ENCODE measurements around the gene SGPP2. TPM values are rescaled to one million over a fixed set of nuclear protein-coding genes. Genes with fewer than 3 reads are reported as not detected.

Gene SGPP2
- total RNA-seq, 1 experiment from 2014 or later: not detected

GRCh38 chr2:222525811-222526210, 101.5 kb downstream of the SGPP2 start:
- H4K8ac ChIP-seq (replicated peaks; ENCODE audit: insufficient read length, low read depth, low read length): no peak overlapping the region
- H3K14ac ChIP-seq (ENCODE audit: insufficient read depth, low read length): no peak overlapping the region
- H3T11ph ChIP-seq (ENCODE audit: low read length): no peak overlapping the region
- no peak overlapping the region for H3K9ac ChIP-seq (ENCODE audit: extremely low read depth, insufficient read length, low read length)
- H2AK5ac ChIP-seq (ENCODE audit: insufficient read length, low read length): no peak overlapping the region
- H2BK20ac ChIP-seq (ENCODE audit: low read depth, low read length, poor library complexity, severe bottlenecking): no peak overlapping the region
- H2BK15ac ChIP-seq (ENCODE audit: low read depth, low read length): no peak overlapping the region
- no peak overlapping the region for H2BK5ac ChIP-seq (ENCODE audit: insufficient read length, low read length)
- no peaks in the 10 kb centered on the region for H3K36me3 Mint-ChIP-seq (ENCODE audit: insufficient read depth in 1 of 3, low read depth in 3 of 3)
- no peak overlapping the region for H3K4me2 ChIP-seq (ENCODE audit: insufficient read depth, insufficient read length, low read length)
- H3K9me3 ChIP-seq (ENCODE audit: control insufficient read depth, low read depth, low read length): no peaks in the 10 kb centered on the region
- no peak overlapping the region for H3K27ac Mint-ChIP-seq
- no peaks in the 10 kb centered on the region for H4K20me1 ChIP-seq (ENCODE audit: control insufficient read depth, insufficient read depth, insufficient read length)
- H3K27me3 ChIP-seq (ENCODE audit: insufficient read depth, low read length): no peaks in the 10 kb centered on the region
- H3K4ac ChIP-seq (ENCODE audit: low read depth, low read length): no peak overlapping the region
- H3K9me3 Mint-ChIP-seq: peaks cover 3% of the 10 kb centered on the region in 2 experiments; a peak in 2 of 5 replicates
- H3K56ac ChIP-seq (ENCODE audit: insufficient read length, low read depth, low read length): no peak overlapping the region
- no peak overlapping the region for H3K4me3 Mint-ChIP-seq
- no CpG with 5 or more reads among the region's 5 CpGs for WGBS (ENCODE audit: extremely low coverage, insufficient read length, low lambda C conversion rate)
- H3K79me1 ChIP-seq (ENCODE audit: insufficient read depth, low read depth, low read length, poor library complexity, severe bottlenecking): no peaks in the 10 kb centered on the region
- H3K23me2 ChIP-seq (ENCODE audit: insufficient read length, low read depth, low read length, poor library complexity, severe bottlenecking): no peaks in the 10 kb centered on the region
- no peaks in the 10 kb centered on the region for H3K4me1 ChIP-seq (ENCODE audit: insufficient read depth, low read length)
- no peak for TF ChIP-seq CTCF (conservative IDR thresholded peaks at IDR 0.05)
- no peak overlapping the region for H3K27ac ChIP-seq (ENCODE audit: insufficient read length, low read depth, low read length)
- no peak overlapping the region for H3K18ac ChIP-seq (ENCODE audit: insufficient read length, low read depth, low read length)
- H3K23ac ChIP-seq (ENCODE audit: insufficient read length, low read depth, low read length): no peak overlapping the region
- H4K91ac ChIP-seq (ENCODE audit: insufficient read length, low read depth, low read length): no peak overlapping the region
- peaks cover 0 to 6% of the 10 kb centered on the region in 2 experiments; a peak in 1 of 4 replicates for H3K4me1 Mint-ChIP-seq
- no peak overlapping the region for H2BK12ac ChIP-seq (ENCODE audit: insufficient read length, low read depth, low read length)
- H3K79me2 ChIP-seq (ENCODE audit: insufficient read depth, low read length): no peaks in the 10 kb centered on the region
- H2BK120ac ChIP-seq (ENCODE audit: low read depth, low read length, poor library complexity, severe bottlenecking): no peak overlapping the region
- H4K5ac ChIP-seq (ENCODE audit: insufficient read length, low read depth, low read length): no peak overlapping the region
- DNase-seq: no peak
- H3K27me3 Mint-ChIP-seq (ENCODE audit: low read depth): no peaks in the 10 kb centered on the region; the same call in 1 of the 2 replicates
- H2AFZ ChIP-seq (ENCODE audit: low read length): no peak overlapping the region

Data from H9 (cell line).